HepG2 (cell line): Measurements from ENCODE around the gene FBLN7. TPM values are rescaled to one million over a fixed set of nuclear protein-coding genes. Genes with fewer than 3 reads are reported as not detected.

Source experiments
- ATAC-seq: fragments of 200-7000 bp; cut with Tn5 transposase; 3 replicates; pipeline ENCODE4 v1.9.1; 2020; ENCODE audit warnings: mild to moderate bottlenecking, moderate library complexity
- BruUV-seq: library from RNA; stranded (reverse); fragments of 400-500 nt; replicated peaks from 2 replicates; lab custom pipeline; 2021; lab: Mats Ljungman, UMichigan
- CTCF ChIA-PET: fragments of 300-600 bp; formaldehyde crosslinking; extraction: SDS; loops from one replicate; lab custom pipeline; 2021; ENCODE audit warnings: low total read pairs, inconsistent platforms, low intra/inter-chr PET ratio; lab: Yijun Ruan, JAX
- POLR2A ChIA-PET: fragments of 350-600 bp; sonication (Branson Sonifier 250); formaldehyde crosslinking; loops from one replicate; lab custom pipeline; 2020; ENCODE audit warnings: antibody characterized with exemption, inconsistent platforms; lab: Yijun Ruan, JAX
- DNase-seq: peaks from one replicate; pipeline ENCODE4 v3.0.0-alpha.2; 2015; ENCODE audit warnings: low spot score
- FAIRE-seq: peaks from 3 replicates; lab custom pipeline; 2011; peaks lifted over from hg19 to GRCh38; lab: Jason Lieb, UNC
- H2AFZ ChIP-seq: one replicate; pipeline ENCODE4 v1.6.1; 2011; ENCODE audit warnings: low read length, inconsistent platforms
- H3K27ac ChIP-seq: fragments of 300-600 bp; 3 replicates; pipeline ENCODE4 v1.8.0; 2011; ENCODE audit warnings: mixed run types, mild to moderate bottlenecking, mixed read lengths, low read length, inconsistent platforms; ENCODE audit not compliant: insufficient read depth; ENCODE audit errors: extremely low read length
- H3K27me3 ChIP-seq, 2 experiments: fragments of 200-600 bp in 1 of 2; 2 replicates in 1 of 2; 3 replicates in 1 of 2; pipeline versions ENCODE4 v1.6.0 to v1.8.0; 2011; ENCODE audit warnings: low read length in 2 of 2, mild to moderate bottlenecking in 2 of 2, moderate library complexity in 2 of 2, inconsistent platforms in 1 of 2; ENCODE audit not compliant: insufficient read depth in 2 of 2, control insufficient read depth in 1 of 2
- H3K36me3 ChIP-seq, 2 experiments: fragments of 200-600 bp in 1 of 2; replicated peaks in 1 of 2; 2 replicates in 1 of 2; 3 replicates in 1 of 2; pipeline versions ENCODE4 v1.5.1 to v1.8.0; 2011; ENCODE audit warnings: low read length in 2 of 2, inconsistent platforms in 1 of 2; ENCODE audit not compliant: insufficient read depth in 2 of 2, control insufficient read depth in 1 of 2
- H3K4me1 ChIP-seq: 2 replicates; pipeline ENCODE4 v1.5.1; 2012; ENCODE audit warnings: low read length, inconsistent platforms; ENCODE audit not compliant: insufficient read depth
- H3K4me2 ChIP-seq: 2 replicates; pipeline ENCODE4 v1.6.0; 2011; ENCODE audit warnings: low read depth, low read length, inconsistent platforms
- H3K4me3 ChIP-seq, 3 experiments: fragments of 200-600 bp in 1 of 3; sonication (generic), shearing (Covaris generic) in 1 of 3; replicated peaks in 1 of 3; 2 replicates each; pipeline ENCODE4 v1.5.1; 2011 to 2016; ENCODE audit warnings: low read length in 3 of 3, inconsistent platforms in 2 of 3, low read depth in 2 of 3, mild to moderate bottlenecking in 2 of 3, control low read depth in 1 of 3, mixed read lengths in 1 of 3; ENCODE audit not compliant: insufficient read depth in 1 of 3
- H3K79me2 ChIP-seq: one replicate; pipeline ENCODE4 v1.6.1; 2011; ENCODE audit warnings: low read length, inconsistent platforms; ENCODE audit not compliant: insufficient read depth
- H3K9ac ChIP-seq: 2 replicates; pipeline ENCODE4 v1.6.0; 2011; ENCODE audit warnings: mild to moderate bottlenecking, low read depth, low read length, inconsistent platforms; ENCODE audit not compliant: insufficient read depth
- H3K9me3 ChIP-seq: 2 replicates; pipeline ENCODE4 v1.5.1; 2012; ENCODE audit warnings: mild to moderate bottlenecking, low read length
- H4K20me1 ChIP-seq: 2 replicates; pipeline ENCODE4 v1.6.0; 2011; ENCODE audit warnings: inconsistent platforms, mild to moderate bottlenecking, low read length, moderate library complexity; ENCODE audit not compliant: insufficient read depth
- CEBPG ChIP-seq: IDR thresholded peaks from 2 replicates; pipeline ENCODE4 v1.6.1; 2016
- DMAP1 ChIP-seq: IDR thresholded peaks from 2 replicates; pipeline ENCODE4 v1.6.1; 2016
- MBNL3 ChIP-seq: fragments of 250-450 bp; sonication (Bioruptor Pico); conservative IDR thresholded peaks from 2 replicates; pipeline ENCODE4 v1.8.0; 2022; ENCODE audit warnings: mild to moderate bottlenecking, inconsistent platforms
- MIER3 ChIP-seq: IDR thresholded peaks from 2 replicates; pipeline ENCODE4 v1.6.1; 2016; ENCODE audit warnings: missing compliant biosample characterization, borderline replicate concordance
- MTA3 ChIP-seq: sonication (generic); formaldehyde crosslinking; IDR thresholded peaks from 2 replicates; pipeline ENCODE4 v1.4.0; 2020; ENCODE audit warnings: missing genetic modification reagents
- RCOR2 ChIP-seq: IDR thresholded peaks from 2 replicates; pipeline ENCODE4 v1.6.1; 2016; ENCODE audit warnings: missing biosample characterization, missing genetic modification reagents
- SRSF4 ChIP-seq: fragments of 200-400 bp; formaldehyde crosslinking; IDR thresholded peaks from one replicate; pipeline ENCODE4 v1.6.1; 2018; ENCODE audit warnings: mild to moderate bottlenecking, low read depth, low read length, moderate library complexity; ENCODE audit not compliant: poor library complexity, severe bottlenecking
- SRSF9 ChIP-seq: fragments of 200-400 bp; formaldehyde crosslinking; IDR thresholded peaks from 2 replicates; pipeline ENCODE4 v1.6.1; 2018; ENCODE audit warnings: borderline replicate concordance, mild to moderate bottlenecking, low read depth, low read length; ENCODE audit not compliant: insufficient read depth, poor library complexity, severe bottlenecking
- TEAD3 ChIP-seq: optimal IDR thresholded peaks from 2 replicates; pipeline ENCODE3; 2016; ENCODE audit warnings: borderline replicate concordance
- TP53 ChIP-seq: sonication (generic); formaldehyde crosslinking; conservative IDR thresholded peaks from 2 replicates; pipeline ENCODE4 v1.4.0; 2020; ENCODE audit warnings: missing genetic modification reagents
- USF2 ChIP-seq, 2 experiments: sonication (generic) in 1 of 2; formaldehyde crosslinking in 1 of 2; IDR thresholded peaks; 2 replicates each; pipeline versions ENCODE4 v1.5.1 to v1.6.1; 2011 to 2020; ENCODE audit warnings: borderline replicate concordance in 1 of 2, low read depth in 1 of 2, low read length in 1 of 2, mild to moderate bottlenecking in 1 of 2, missing genetic modification reagents in 1 of 2, moderate library complexity in 1 of 2
- ZBTB38 ChIP-seq: sonication (generic); formaldehyde crosslinking; IDR thresholded peaks from 2 replicates; pipeline ENCODE4 v1.5.1; 2020; ENCODE audit warnings: mild to moderate bottlenecking, missing genetic modification reagents
- ZNF235 ChIP-seq: sonication (generic); formaldehyde crosslinking; IDR thresholded peaks from 2 replicates; pipeline ENCODE4 v1.8.1; 2023; ENCODE audit warnings: mild to moderate bottlenecking, missing genetic modification reagents, borderline replicate concordance
- ZNF282 ChIP-seq: fragments of 450-650 bp; IDR thresholded peaks from 2 replicates; pipeline ENCODE4 v1.6.1; 2018; ENCODE audit not compliant: partially characterized antibody
- ZNF382 ChIP-seq: sonication (generic); formaldehyde crosslinking; IDR thresholded peaks from 2 replicates; pipeline ENCODE4 v1.5.0; 2020; ENCODE audit warnings: missing genetic modification reagents, mild to moderate bottlenecking, borderline replicate concordance
- ZNF607 ChIP-seq: sonication (generic); formaldehyde crosslinking; IDR thresholded peaks from 2 replicates; pipeline ENCODE4 v1.5.1; 2020; ENCODE audit warnings: missing genetic modification reagents, mild to moderate bottlenecking, borderline replicate concordance
- ZNF747 ChIP-seq: sonication (generic); formaldehyde crosslinking; IDR thresholded peaks from 2 replicates; pipeline ENCODE4 v1.8.1; 2023; ENCODE audit warnings: missing genetic modification reagents, mild to moderate bottlenecking, borderline replicate concordance
- ZNF768 ChIP-seq: sonication (generic); formaldehyde crosslinking; IDR thresholded peaks from 2 replicates; pipeline ENCODE4 v1.4.0; 2020; ENCODE audit warnings: missing genetic modification reagents
- ZNF83 ChIP-seq: sonication (generic); formaldehyde crosslinking; IDR thresholded peaks from 2 replicates; pipeline ENCODE4 v1.4.0; 2020; ENCODE audit warnings: missing genetic modification reagents, mild to moderate bottlenecking, borderline replicate concordance
- WGBS: methylation state at CpG from one replicate; pipeline ENCODE4 v1.1.6; 2017; ENCODE audit warnings: low lambda C conversion rate; 5-methylcytosine and 5-hydroxymethylcytosine counted together
- in situ Hi-C: cut with HindIII; loops from 2 replicates; pipeline ENCODE4 v1.10.0; 2017; ENCODE audit warnings: low pct_unique_long_range_greater_than_20kb; ENCODE audit not compliant: extremely low pct_ligation_motif_present
- intact Hi-C: fragments of 100-400 bp; cut with micrococcal nuclease; formaldehyde crosslinking; loops from one replicate; pipeline ENCODE4 v1.10.0; 2022; ENCODE audit not compliant: unreplicated experiment
- polyA plus RNA-seq, 8 experiments: library from polyadenylated mRNA; depleted of rRNA in 3 of 8; stranded (reverse) in 7 of 8; unstranded in 1 of 8; fragments of >200 nt; fragmentation: Illumina TruSeq in 4 of 8; extraction: Trizol in 4 of 8; gene quantifications; 2 replicates each; pipeline versions ENCODE4 v1.2.1 to v1.2.3, GENCODE V29; 2011 to 2016; ENCODE audit warnings: low read depth in 4 of 8, missing spikeins in 1 of 8, mixed read lengths in 1 of 8; ENCODE audit not compliant: insufficient read depth in 1 of 8
- total RNA-seq, 5 experiments: library from RNA; depleted of rRNA; stranded (reverse); fragments of >200 nt; fragmentation: Illumina TruSeq; extraction: Trizol; gene quantifications; 2 replicates each; pipeline ENCODE4 v1.2.3, GENCODE V29; 2016; ENCODE audit warnings: low read depth in 1 of 5
- TF ChIP-seq, protein P1 (sequence below): fragments of 450-650 bp; IDR thresholded peaks from 2 replicates; pipeline ENCODE4 v1.6.1; 2017

FBLN7 gene
- total and polyA plus RNA-seq, 2 of the 13 experiments (the other 11 are each of a cell fraction or from before 2014, with no cell fraction given): 1.4 to 2.3 TPM

GRCh38 chr2:112154246-112155117 is 16.3 kb downstream of the FBLN7 start:
- POLR2A ChIA-PET: no interaction called here
- no peaks in the 10 kb centered on the region for H3K9me3 ChIP-seq
- H4K20me1 ChIP-seq: no peaks in the 10 kb centered on the region
- WGBS: 83% methylated on average over 11 of the region's 14 CpGs
- BruUV-seq: no TSS peak
- H3K36me3 ChIP-seq: no peaks in the 10 kb centered on the region
- H3K4me3 ChIP-seq: no peak overlapping the region
- in situ Hi-C loops (no loop called here), intact Hi-C loops (no loop called here)
- no peak overlapping the region for H3K9ac ChIP-seq
- H3K27ac ChIP-seq: no peak overlapping the region
- no peak for DNase-seq
- H3K4me1 ChIP-seq: peaks cover 11% of the 10 kb centered on the region
- CTCF ChIA-PET: no interaction called here
- FAIRE-seq: no peak
- H2AFZ ChIP-seq: no peak overlapping the region
- ATAC-seq: no peak
- TF ChIP-seq ZNF747 (CRISPR knock-in tag) (no peak), SRSF9 (no peak), CEBPG (CRISPR knock-in tag) (no peak), USF2 (IDR thresholded peaks at IDR 0.05; ENCODE audit: low read depth, low read length) (no peak), USF2 (CRISPR knock-in tag; IDR thresholded peaks at IDR 0.05; ENCODE audit: borderline replicate concordance) (no peak), TP53 (CRISPR knock-in tag) (no peak), ZBTB38 (CRISPR knock-in tag) (no peak), MBNL3 (CRISPR knock-in tag) (no peak), ZNF282 (no peak), SRSF4 (no peak), ZNF768 (CRISPR knock-in tag) (no peak), TEAD3 (CRISPR knock-in tag) (no peak), MTA3 (CRISPR knock-in tag) (no peak), DMAP1 (CRISPR knock-in tag) (no peak), ZNF382 (CRISPR knock-in tag) (no peak), RCOR2 (CRISPR knock-in tag) (no peak), MIER3 (CRISPR knock-in tag) (no peak), ZNF83 (no peak), ZNF607 (no peak), ZNF235 (CRISPR knock-in tag) (no peak)
- TF ChIP-seq, protein P1, sequence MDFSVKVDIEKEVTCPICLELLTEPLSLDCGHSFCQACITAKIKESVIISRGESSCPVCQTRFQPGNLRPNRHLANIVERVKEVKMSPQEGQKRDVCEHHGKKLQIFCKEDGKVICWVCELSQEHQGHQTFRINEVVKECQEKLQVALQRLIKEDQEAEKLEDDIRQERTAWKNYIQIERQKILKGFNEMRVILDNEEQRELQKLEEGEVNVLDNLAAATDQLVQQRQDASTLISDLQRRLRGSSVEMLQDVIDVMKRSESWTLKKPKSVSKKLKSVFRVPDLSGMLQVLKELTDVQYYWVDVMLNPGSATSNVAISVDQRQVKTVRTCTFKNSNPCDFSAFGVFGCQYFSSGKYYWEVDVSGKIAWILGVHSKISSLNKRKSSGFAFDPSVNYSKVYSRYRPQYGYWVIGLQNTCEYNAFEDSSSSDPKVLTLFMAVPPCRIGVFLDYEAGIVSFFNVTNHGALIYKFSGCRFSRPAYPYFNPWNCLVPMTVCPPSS: no peak
- H3K79me2 ChIP-seq: no peaks in the 10 kb centered on the region
- H3K27me3 ChIP-seq: no peaks in the 10 kb centered on the region
- no peak overlapping the region for H3K4me2 ChIP-seq
